Measurements from ENCODE around the gene SPTBN1. TPM values are rescaled to one million over a fixed set of nuclear protein-coding genes. Genes with fewer than 3 reads are reported as not detected.

Gene SPTBN1
- total and polyA plus RNA-seq, 2 of the 13 experiments (the other 11 are each of a cell fraction or from before 2014, with no cell fraction given), result 123 to 299 TPM

DNA sequence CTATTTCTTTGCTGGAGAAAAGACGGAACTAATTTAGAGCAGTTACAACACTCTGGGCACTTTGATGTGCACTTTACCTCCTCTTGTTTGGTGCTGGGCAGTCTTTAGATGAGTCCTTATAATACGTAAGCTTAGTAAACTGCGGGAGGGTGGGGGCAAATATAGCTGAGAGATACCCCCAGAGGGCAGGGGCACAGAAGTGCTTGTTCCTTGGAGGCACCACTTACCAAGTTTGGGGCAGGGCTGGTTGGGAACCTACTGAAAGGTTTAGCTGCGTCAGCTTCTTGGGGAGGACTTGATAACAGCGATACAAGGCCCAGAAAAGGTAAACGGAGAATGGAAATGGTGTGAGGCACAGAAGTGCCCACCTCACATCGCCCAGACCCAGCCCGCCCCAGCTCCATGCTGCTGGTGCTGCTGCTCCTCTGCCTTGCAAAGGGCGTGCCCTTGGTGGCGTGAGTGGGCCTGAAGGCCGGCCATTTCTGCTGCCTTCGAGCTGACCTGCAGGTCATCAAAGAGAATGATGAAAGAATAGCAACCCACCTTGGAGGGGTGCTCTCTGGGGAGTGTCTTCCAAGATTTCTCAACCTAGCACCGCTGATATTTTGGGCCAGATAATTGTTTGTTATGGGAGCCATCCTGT lies 139.2 kb downstream of the SPTBN1 start (continued):
- TF ChIP-seq ZNF598 (CRISPR knock-in tag; IDR thresholded peaks at IDR 0.05; ENCODE audit: borderline replicate concordance) (no peak), SIN3A (IDR thresholded peaks at IDR 0.05; ENCODE audit: borderline replicate concordance, low read depth, low read length) (no peak), ZBTB7B (CRISPR knock-in tag; IDR thresholded peaks at IDR 0.05) (no peak), MTA1 (CRISPR knock-in tag; IDR thresholded peaks at IDR 0.05; ENCODE audit: borderline replicate concordance) (0 out of 2 replicates have a peak, but pooled peaks have one; percentile 34), POLR2G (IDR thresholded peaks at IDR 0.05; ENCODE audit: low read depth, low read length) (peak; percentile 15; the same call in 1 of the 2 replicates), ZNF235 (CRISPR knock-in tag; IDR thresholded peaks at IDR 0.05; ENCODE audit: borderline replicate concordance) (no peak), ZNF441 (CRISPR knock-in tag; IDR thresholded peaks at IDR 0.05; ENCODE audit: borderline replicate concordance) (no peak), STAG1 (CRISPR knock-in tag; IDR thresholded peaks at IDR 0.05) (no peak)
- TF ChIP-seq, protein P1, sequence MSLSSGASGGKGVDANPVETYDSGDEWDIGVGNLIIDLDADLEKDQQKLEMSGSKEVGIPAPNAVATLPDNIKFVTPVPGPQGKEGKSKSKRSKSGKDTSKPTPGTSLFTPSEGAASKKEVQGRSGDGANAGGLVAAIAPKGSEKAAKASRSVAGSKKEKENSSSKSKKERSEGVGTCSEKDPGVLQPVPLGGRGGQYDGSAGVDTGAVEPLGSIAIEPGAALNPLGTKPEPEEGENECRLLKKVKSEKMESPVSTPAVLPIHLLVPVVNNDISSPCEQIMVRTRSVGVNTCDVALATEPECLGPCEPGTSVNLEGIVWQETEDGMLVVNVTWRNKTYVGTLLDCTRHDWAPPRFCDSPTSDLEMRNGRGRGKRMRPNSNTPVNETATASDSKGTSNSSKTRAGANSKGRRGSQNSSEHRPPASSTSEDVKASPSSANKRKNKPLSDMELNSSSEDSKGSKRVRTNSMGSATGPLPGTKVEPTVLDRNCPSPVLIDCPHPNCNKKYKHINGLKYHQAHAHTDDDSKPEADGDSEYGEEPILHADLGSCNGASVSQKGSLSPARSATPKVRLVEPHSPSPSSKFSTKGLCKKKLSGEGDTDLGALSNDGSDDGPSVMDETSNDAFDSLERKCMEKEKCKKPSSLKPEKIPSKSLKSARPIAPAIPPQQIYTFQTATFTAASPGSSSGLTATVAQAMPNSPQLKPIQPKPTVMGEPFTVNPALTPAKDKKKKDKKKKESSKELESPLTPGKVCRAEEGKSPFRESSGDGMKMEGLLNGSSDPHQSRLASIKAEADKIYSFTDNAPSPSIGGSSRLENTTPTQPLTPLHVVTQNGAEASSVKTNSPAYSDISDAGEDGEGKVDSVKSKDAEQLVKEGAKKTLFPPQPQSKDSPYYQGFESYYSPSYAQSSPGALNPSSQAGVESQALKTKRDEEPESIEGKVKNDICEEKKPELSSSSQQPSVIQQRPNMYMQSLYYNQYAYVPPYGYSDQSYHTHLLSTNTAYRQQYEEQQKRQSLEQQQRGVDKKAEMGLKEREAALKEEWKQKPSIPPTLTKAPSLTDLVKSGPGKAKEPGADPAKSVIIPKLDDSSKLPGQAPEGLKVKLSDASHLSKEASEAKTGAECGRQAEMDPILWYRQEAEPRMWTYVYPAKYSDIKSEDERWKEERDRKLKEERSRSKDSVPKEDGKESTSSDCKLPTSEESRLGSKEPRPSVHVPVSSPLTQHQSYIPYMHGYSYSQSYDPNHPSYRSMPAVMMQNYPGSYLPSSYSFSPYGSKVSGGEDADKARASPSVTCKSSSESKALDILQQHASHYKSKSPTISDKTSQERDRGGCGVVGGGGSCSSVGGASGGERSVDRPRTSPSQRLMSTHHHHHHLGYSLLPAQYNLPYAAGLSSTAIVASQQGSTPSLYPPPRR (CRISPR knock-in tag; IDR thresholded peaks at IDR 0.05; ENCODE audit: borderline replicate concordance), result 0 out of 2 replicates have a peak, but pooled peaks have one; percentile 12
